Activated CD4-positive, alpha-beta T cell treated with anti-CD3 and anti-CD28 coated beads for 24 hours (primary cell): ENCODE data around the gene SEPTIN10.
"Not testable (repeated sequence)": the region's sequence is repeated elsewhere in the genome, so short reads cannot be mapped to it uniquely, and the experiment has no call there.

ENCODE experiments used
- DNase-seq, 2 donors: peaks; one replicate each; pipeline ENCODE4 v3.0.0-alpha.2; 2020; ENCODE audit warnings: low read depth in 2 of 2

The SEPTIN10 gene

GRCh38 chr2:109545828-109546713, 67.7 kb downstream of the SEPTIN10 start:
- DNase-seq = peak; percentile 35 to 44

GRCh38 chr2:109542384-109542783, 71.4 kb downstream of the SEPTIN10 start:
- DNase-seq = no peak

- DNase-seq = no peak
Observed at GRCh38 chr2:109538546-109538945, 75.2 kb downstream of the SEPTIN10 start.

GRCh38 chr2:109537565-109538222, 76.1 kb downstream of the SEPTIN10 start:
- no peak for DNase-seq

GRCh38 chr2:109536556-109536955, 77.2 kb downstream of the SEPTIN10 start:
- not testable (repeated sequence) for DNase-seq

- no peak for DNase-seq
Observed at GRCh38 chr2:109535217-109535946, 78.4 kb downstream of the SEPTIN10 start.

GRCh38 chr2:109533823-109534222, 79.9 kb downstream of the SEPTIN10 start:
- DNase-seq = no peak

- DNase-seq = no peak
Observed at GRCh38 chr2:109532728-109533076, 81.1 kb downstream of the SEPTIN10 start.

GRCh38 chr2:109531896-109532727, 81.7 kb downstream of the SEPTIN10 start:
- no peak for DNase-seq

- no peak for DNase-seq
Observed at GRCh38 chr2:109531221-109531620, 82.5 kb downstream of the SEPTIN10 start.

GRCh38 chr2:109530712-109531111, 83.1 kb downstream of the SEPTIN10 start:
- DNase-seq = no peak

- DNase-seq = no peak
Observed at GRCh38 chr2:109529532-109530449, 84.0 kb downstream of the SEPTIN10 start.

- DNase-seq = no peak
Observed at GRCh38 chr2:109528811-109529501, 84.8 kb downstream of the SEPTIN10 start.

- DNase-seq = no peak
Observed at GRCh38 chr2:109527846-109528705, 85.7 kb downstream of the SEPTIN10 start.

GRCh38 chr2:109527079-109527478, 86.7 kb downstream of the SEPTIN10 start:
- no peak for DNase-seq

GRCh38 chr2:109526442-109526970, 87.3 kb downstream of the SEPTIN10 start:
- no peak for DNase-seq

- DNase-seq = no peak
Observed at GRCh38 chr2:109525836-109526235, 87.9 kb downstream of the SEPTIN10 start.

- no peak for DNase-seq
Observed at GRCh38 chr2:109523536-109524361, 90.0 kb downstream of the SEPTIN10 start.
